Head of caudate nucleus (tissue), 42 donors: ENCODE data around the gene CD320.
"Not testable (repeated sequence)": the region's sequence is repeated elsewhere in the genome, so short reads cannot be mapped to it uniquely, and the experiment has no call there.

Experiments
- DNase-seq, 42 donors: peaks; one replicate each; pipeline versions ENCODE4 v3.0.0 to v3.0.0-alpha.2; 2020 to 2021; ENCODE audit warnings: mixed read lengths in 7 of 42
- intact Hi-C: fragments of 100-400 bp; cut with DNase I; formaldehyde crosslinking; loops from one replicate; pipeline ENCODE4 v1.15.0; 2022

CD320 gene

GRCh38 chr19:8334458-8335342 lies 26.5 kb upstream of the CD320 start:
- intact Hi-C loops: no loop called here
- peak in 13 of 42 donors; percentile 17 to 50 (median 29) for DNase-seq

DNA sequence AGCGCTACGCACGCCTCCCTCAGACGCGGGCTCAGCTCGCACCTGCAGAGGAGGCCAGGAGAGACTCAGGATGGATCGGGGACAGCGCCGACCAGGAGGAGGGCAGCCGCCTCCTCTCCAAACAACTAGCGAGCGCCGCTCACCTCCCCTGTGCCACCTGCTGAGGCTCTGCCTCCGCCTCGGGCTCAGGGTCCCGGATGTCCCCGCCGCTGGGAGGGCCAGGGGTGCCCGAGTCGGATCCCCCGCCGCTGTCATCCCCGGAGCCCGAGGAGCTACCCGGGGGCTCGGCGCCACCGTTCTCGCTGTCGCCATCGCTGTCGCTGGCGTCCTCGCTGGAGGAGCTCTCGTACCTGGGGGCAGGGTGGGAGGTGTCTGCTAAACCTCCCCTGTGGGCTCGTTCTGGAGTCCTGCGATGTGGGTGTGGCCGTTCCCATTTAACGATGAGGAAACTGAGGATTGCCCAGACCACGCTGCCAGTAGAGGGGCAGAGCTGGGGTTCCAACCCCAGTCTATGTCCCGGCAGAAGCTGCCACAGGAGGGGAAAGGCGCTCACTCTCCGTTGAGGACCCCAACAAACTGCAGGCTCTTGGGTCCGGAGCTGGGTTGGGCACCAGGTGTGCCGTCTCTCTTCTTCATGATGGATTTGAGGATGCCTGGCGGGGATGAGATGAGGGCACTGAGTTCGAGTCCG lies 25.8 kb upstream of the CD320 start:
- DNase-seq: no peak
- intact Hi-C loops: no loop called here

DNA sequence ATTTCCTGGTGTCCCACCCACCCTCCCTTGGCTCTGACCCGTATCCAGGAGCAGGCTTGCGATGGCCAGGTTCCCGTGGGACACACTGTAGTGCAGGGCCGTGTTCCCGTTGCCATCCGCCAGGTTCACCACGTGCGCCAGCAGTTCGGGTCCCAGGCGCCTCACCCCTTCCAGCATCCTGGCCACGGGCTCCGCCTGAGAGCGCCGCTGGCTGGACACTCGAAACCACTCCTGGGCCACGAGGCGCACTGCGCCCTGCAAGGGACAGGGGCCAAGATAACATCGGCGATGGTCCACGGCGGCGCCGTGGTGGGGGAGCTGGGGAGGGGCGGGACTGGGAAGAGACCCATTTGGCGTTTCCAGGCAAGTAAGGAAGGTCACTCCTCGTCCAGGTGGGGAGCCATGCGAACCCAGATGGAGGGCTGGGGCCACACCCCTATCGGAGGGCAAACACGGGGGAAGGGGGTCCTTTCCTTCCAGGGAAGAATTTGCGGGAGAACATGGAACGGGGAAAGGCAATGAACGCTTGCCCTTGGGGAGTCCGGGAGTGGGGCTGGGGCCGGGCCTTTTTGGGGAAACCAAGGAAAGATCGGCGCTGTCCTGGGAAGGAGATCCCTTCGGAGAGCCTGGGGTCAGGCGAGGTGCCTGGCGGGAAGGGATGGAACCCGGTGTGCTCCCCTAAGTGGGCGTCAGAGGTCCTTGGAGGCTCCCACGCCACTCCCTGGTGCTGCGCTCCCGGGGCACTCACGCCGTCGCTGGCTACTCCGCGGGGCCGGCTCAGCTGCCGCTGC lies 25.0 kb upstream of the CD320 start:
- no peak for DNase-seq

GRCh38 chr19:8331263-8331845 lies 23.2 kb upstream of the CD320 start:
- no peak for DNase-seq

More for the DNA sequence above, 25.0 kb upstream of the CD320 start:
- intact Hi-C loops: no loop called here

DNA sequence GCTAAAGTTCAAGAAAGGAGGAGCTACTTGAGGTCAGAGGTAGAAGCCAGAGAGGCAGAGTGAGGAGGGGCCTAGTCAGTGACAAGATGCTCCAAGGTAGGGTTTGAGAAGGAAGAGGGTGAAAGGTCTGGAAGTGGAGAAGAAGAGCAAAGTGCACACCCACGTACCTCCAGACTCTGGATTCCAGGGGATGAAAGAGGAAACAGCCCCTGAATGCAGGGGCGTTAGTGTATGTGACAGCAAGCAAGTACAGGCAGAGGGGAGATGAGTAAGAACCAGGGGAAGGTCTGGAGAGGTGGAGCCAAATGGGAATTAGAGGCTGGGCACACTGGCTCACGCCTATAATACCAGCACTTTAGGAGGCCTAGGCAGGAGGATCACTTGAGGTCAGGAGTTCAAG lies 21.8 kb upstream of the CD320 start:
- no peak for DNase-seq
- intact Hi-C loops: no loop called here

More at GRCh38 chr19:8331263-8331845, 23.2 kb upstream of the CD320 start:
- intact Hi-C loops: no loop called here

DNA sequence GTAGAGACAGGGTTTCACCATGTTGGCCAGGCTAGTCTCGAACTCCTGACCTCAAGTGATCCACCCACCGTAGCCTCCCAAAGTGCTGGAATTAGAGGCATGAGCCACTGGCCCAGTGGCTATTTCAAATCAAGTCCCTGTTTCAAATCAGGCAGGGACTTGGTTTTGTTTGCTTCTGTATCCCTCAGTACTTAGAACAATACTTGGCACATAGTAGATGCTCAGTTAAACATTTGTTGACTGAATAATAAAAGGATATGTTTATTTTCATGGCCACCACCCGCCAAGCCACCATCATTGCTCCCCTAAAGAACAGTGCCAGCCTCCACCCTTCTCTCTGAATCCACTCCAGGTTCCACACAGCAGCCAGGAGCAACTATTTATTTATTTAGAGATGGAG lies 17.3 kb upstream of the CD320 start:
- DNase-seq: no peak
- intact Hi-C loops: no loop called here

GRCh38 chr19:8324186-8325050 lies 16.3 kb upstream of the CD320 start:
- no peak for DNase-seq
- intact Hi-C loops: no loop called here

- no peak for DNase-seq
- intact Hi-C loops: no loop called here
Measured at GRCh38 chr19:8323781-8324185, 15.6 kb upstream of the CD320 start.

DNA sequence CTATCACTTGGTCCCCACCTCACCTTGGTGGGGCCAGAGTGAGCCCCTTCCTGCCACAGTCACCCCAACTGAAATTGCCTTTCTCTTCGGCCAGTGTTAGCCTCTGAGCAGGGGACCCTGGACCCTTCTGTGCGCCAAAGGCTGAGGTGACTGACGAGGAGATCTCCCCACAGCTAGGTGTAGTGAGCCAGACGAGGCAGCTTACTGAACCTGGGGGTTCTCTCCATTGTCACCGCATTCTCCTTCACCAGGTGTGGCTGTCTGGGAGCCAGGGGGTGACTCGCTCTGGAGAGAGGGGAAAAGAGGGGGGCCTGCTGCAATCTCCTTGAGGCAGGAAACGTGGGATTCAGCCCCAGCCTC lies 14.5 kb upstream of the CD320 start:
- intact Hi-C loops: no loop called here
- no peak for DNase-seq

GRCh38 chr19:8321986-8322637 lies 14.0 kb upstream of the CD320 start:
- intact Hi-C loops: no loop called here

GRCh38 chr19:8321067-8321985 lies 13.2 kb upstream of the CD320 start, which contains the start of the genes NDUFA7 and RPS28:
Gene NDUFA7 (minus strand): TSS chr19:8321375. CDS start chr19:8321358, 17 bp downstream.
Gene RPS28 (plus strand): TSS chr19:8321496. CDS start chr19:8321531, 35 bp downstream.
- intact Hi-C loops: no loop called here

More at GRCh38 chr19:8321986-8322637, 14.0 kb upstream of the CD320 start:
- DNase-seq: no peak

GRCh38 chr19:8320564-8321066 lies 12.5 kb upstream of the CD320 start:
- intact Hi-C loops: no loop called here
- DNase-seq: peak in 6 of 42 donors; percentile 7 to 37 (median 14)

More at GRCh38 chr19:8321067-8321985, 13.2 kb upstream of the CD320 start, which contains the start of the genes NDUFA7 and RPS28:
- DNase-seq: peak; percentile 95 to 99 (median 98)

GRCh38 chr19:8319807-8320520 lies 11.8 kb upstream of the CD320 start:
- no peak for DNase-seq
- intact Hi-C loops: no loop called here

GRCh38 chr19:8318835-8319234 lies 10.7 kb upstream of the CD320 start:
- intact Hi-C loops, DNase-seq: not testable (repeated sequence)

DNA sequence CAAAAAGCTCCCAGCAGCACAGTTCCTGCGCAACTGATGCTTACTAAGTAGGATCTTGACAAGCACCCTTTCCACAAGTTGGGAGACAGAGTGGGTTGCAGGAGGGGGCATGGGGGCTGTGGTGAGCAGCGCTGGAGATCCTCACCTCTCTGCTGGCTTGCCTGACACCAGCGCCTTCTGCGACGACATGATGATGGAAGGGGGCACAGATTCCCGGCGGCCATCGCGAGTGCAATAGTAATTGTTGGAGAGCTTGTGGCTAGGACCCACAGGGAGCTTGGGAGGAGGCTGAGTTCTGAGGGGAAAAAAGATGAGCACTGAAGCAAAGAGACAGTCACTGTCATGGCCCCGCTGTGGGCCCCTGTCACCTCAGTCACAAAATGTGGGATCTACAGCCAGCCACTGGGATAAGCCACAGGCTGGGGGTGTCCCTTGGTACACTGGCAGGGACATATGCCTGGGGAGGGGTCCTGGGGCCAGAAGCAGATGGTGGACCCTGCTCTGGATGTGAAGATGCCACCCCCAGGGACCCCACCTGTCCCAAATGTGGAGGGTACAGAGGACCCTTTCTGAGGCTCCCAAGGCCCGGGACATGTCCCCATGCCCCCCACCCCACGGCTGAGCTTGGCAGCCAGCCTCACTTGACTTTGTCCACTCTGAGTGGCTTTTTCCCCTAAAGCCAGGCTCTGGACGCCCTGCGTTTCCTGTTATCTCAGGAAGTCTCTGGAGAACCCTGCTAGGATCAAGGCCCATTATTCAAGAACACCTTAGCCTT lies 8.4 kb upstream of the CD320 start:
- intact Hi-C loops: no loop called here
- DNase-seq: no peak
